GM12801 (cell line): ENCODE results near the gene EPAS1.

Experiments
- CTCF ChIP-seq: IDR thresholded peaks from one replicate; pipeline ENCODE4 v1.5.1; 2011; ENCODE audit warnings: control low read depth; ENCODE audit not compliant: insufficient read length; ENCODE audit errors: extremely low read depth

EPAS1 gene

GRCh38 chr2:46369783-46370182, 72.6 kb downstream of the EPAS1 start:
- TF ChIP-seq CTCF = no peak

- no peak for TF ChIP-seq CTCF
These were observed 74.6 kb downstream of the EPAS1 start for GRCh38 chr2:46371854-46372253.

DNA sequence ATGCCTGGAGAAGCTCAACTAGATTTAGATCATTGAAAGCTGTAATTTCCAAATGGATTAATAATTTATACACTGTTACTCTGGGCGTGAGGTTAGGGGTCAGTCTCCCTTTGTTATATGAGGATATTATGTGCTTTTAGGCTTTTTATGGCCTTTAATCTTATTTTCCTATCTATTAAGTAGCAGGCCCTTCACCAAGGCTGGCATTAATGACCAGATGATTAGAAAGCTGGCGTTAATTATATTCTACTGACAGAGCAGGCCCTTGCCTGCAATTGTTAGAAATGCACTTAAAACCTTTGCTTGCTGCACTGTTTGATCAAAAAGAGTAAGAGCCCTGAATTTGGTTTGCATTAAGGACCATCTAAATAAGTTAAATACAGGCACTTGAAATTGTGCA, 75.3 kb downstream of the EPAS1 start:
- no peak for TF ChIP-seq CTCF

DNA sequence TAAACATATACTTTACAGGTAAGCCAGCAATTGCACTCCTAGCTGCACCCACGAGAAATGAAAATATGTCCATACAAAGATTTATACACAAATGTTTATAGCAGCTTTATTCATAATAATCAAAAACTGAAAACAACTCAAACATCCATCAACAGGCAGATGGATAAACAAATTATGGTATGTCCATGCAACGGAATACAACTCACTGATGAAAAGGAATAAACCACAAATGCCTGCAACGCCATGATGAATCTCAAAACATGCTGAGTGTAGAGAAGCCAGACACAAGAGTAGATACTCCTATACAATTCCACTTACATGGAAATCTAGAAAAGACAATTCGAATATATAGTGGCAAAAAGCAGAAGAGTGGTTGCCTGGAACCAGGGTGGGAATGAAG, 76.0 kb downstream of the EPAS1 start:
- TF ChIP-seq CTCF = no peak

- no peak for TF ChIP-seq CTCF
These were observed 78.4 kb downstream of the EPAS1 start for GRCh38 chr2:46375566-46376125.

GRCh38 chr2:46376586-46376985, 79.4 kb downstream of the EPAS1 start:
- TF ChIP-seq CTCF = no peak

DNA sequence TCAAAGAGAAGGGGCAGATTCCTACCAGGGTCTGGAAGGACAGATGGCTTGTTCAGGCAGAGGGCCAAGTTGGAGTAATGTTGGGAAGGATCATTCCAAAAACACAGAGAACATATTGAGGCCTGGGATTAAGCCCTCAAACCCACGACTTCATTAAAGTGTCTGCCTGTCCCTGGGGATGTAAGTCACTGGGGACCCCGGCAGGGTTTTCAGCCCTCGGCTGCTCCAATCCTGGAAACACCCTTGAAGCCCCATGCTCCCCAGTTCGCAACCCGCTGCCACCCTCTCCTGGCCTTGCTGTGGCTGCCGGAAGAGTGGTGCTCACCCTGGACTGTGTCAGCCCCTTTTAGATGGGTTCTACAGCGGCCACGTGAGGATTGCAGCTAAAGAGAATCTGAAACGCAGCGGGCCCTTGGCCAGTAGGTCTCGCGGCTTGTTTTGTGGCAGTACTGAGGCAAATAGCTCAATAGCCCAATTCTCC, 79.9 kb downstream of the EPAS1 start:
- no peak for TF ChIP-seq CTCF
